Rectal smooth muscle tissue (tissue), 1 donor: ENCODE results near the gene ERAP2.
A peak's percentile ranks its signal among the peaks of the same experiment; 100 is the strongest.
"Not testable (repeated sequence)": the region's sequence is repeated elsewhere in the genome, so short reads cannot be mapped to it uniquely, and the experiment has no call there.

Experiments used
- H3K27ac ChIP-seq: one replicate; pipeline ENCODE4 v1.7.0; 2013; ENCODE audit warnings: low read depth, low read length, inconsistent platforms
- H3K27me3 ChIP-seq: one replicate; pipeline ENCODE4 v1.7.0; 2013; ENCODE audit warnings: low read length; ENCODE audit not compliant: control insufficient read depth, insufficient read depth
- H3K36me3 ChIP-seq: one replicate; pipeline ENCODE4 v1.7.0; 2013; ENCODE audit warnings: low read length; ENCODE audit not compliant: control insufficient read depth, insufficient read depth
- H3K4me1 ChIP-seq: one replicate; pipeline ENCODE4 v1.7.0; 2013; ENCODE audit warnings: low read length; ENCODE audit not compliant: control insufficient read depth, insufficient read depth
- H3K4me3 ChIP-seq: one replicate; pipeline ENCODE4 v1.7.0; 2013; ENCODE audit warnings: low read length
- H3K9ac ChIP-seq: one replicate; pipeline ENCODE4 v1.7.0; 2013; ENCODE audit warnings: low read length

ERAP2 gene

DNA sequence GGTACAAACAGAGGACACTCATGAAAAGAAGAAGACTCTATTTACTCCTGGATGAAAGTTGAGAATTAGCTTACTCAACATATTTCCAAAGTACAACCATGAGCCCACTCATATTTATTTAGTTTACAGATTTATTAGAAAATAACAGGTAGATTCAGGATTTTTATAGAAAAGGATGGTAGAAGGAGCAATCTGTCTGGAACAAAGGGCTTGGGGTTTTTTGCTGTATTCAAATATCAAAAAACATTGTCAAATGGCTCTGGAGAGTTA lies 7.0 kb upstream of the ERAP2 start:
- Histone ChIP-seq H3K27me3 (no peaks in the 10 kb centered on the region), H3K9ac (no peak overlapping the region), H3K36me3 (no peaks in the 10 kb centered on the region), H3K4me1 (no peaks in the 10 kb centered on the region), H3K27ac (no peak overlapping the region), H3K4me3 (no peak overlapping the region)

DNA sequence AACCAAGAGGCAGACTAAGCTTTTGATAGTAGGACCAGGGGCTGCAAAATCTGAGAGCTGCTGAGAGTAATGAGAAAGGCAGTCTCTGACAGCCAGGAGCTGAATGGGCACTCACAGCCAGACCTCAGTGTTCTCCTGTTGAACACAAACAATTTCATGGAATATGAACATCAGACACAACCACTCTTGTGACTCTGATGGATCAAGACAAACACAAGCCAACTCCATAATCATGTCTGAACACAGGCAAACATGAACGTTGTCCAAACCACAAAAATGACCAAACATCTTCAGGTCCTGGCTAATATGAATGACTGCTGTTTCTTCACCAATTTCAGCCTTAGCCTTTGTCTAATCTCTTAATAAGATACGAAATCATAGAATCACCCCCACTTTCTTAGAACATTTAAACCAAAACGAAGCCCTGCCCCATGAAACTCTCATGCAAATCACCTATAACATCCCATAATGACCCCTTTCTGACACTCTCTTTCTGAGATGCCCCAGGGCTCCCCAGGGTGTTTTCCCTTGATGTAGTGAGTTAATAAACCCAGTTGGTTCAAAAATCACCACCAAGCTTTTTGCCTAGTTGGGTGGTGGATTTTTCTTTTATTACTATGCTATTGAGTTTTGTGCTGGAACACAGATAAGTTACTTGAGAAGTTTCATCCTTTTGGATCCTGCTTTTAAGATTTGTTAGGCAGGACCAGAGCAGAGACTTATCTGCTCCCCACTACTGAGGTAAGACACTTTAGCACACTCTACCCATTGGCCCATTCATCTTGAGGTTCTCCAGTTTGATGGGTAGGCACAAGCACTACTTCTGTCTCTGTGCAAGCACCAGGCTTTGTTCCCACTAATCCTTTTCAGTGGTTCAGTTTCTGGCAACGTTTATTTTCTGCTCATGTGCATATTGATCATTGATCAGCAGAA lies 5.9 kb upstream of the ERAP2 start:
- Histone ChIP-seq H3K27me3 (no peaks in the 10 kb centered on the region), H3K27ac (no peak overlapping the region), H3K36me3 (no peaks in the 10 kb centered on the region), H3K9ac (no peak overlapping the region), H3K4me3 (no peak overlapping the region), H3K4me1 (no peaks in the 10 kb centered on the region)

GRCh38 chr5:96871027-96871399 lies 5.3 kb upstream of the ERAP2 start:
- Histone ChIP-seq H3K9ac (no peak overlapping the region), H3K27me3 (no peaks in the 10 kb centered on the region), H3K36me3 (no peaks in the 10 kb centered on the region), H3K4me1 (no peaks in the 10 kb centered on the region), H3K4me3 (no peak overlapping the region), H3K27ac (no peak overlapping the region)

- H3K9ac ChIP-seq = no peak overlapping the region
- H3K4me3 ChIP-seq = no peak overlapping the region
- no peaks in the 10 kb centered on the region for H3K4me1 ChIP-seq
- H3K27me3 ChIP-seq = no peaks in the 10 kb centered on the region
- no peak overlapping the region for H3K27ac ChIP-seq
- no peaks in the 10 kb centered on the region for H3K36me3 ChIP-seq
These were observed 4.6 kb upstream of the ERAP2 start for GRCh38 chr5:96871686-96872085.

DNA sequence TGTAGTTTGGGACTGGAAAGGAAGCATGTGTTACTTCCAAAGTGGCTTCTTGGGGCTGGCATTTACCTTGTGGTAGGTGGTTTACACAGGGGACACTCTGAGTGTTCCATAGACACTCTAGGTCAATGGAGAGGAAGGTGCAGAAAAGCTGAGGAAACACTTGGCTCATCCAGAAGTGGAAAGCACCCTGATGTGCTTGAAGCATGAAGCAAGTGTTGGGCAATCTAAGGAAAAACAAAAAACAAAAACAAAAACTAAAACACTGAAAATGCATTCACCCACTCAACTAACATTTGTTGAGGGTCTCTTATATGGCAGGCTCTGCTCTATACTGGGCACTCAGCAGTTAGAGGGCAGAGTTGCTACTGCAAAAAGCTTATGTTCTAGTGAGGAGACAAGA lies 2.9 kb upstream of the ERAP2 start:
- Histone ChIP-seq H3K9ac (no peak overlapping the region), H3K27me3 (no peaks in the 10 kb centered on the region), H3K36me3 (no peaks in the 10 kb centered on the region), H3K4me1 (peaks cover 4% of the 10 kb centered on the region), H3K27ac (no peak overlapping the region), H3K4me3 (no peak overlapping the region)

- Histone ChIP-seq H3K4me3 (no peak overlapping the region), H3K4me1 (peaks cover 4% of the 10 kb centered on the region), H3K36me3 (no peaks in the 10 kb centered on the region), H3K27me3 (no peaks in the 10 kb centered on the region), H3K9ac (no peak overlapping the region), H3K27ac (no peak overlapping the region)
These were observed 1.7 kb upstream of the ERAP2 start for GRCh38 chr5:96874631-96875030.

DNA sequence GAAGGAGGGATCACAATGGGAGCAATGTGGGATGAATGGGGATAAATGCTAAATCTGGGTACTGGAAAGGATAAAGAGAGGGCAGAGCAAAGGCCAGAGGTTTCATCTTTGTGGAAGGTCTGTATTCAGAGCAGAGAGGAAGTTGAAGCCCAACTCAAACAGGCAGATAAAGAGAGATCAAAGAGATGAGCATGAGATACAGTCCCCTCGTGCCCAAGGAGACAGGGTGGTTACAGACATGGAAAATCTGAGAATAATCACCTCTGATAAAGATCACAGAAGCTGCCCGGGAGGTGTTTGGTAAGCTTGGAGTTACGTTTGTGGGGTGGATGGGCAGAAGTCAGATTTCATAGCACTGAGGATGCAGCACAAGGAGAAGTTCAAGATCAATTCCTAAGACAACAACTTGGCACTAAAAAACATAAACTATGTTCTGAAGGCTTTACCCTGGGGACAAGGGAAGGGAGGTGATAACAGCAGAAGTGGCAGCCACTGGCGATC lies 459 bp upstream of the ERAP2 start:
- Histone ChIP-seq H3K4me3 (peak overlapping the region; percentile 69), H3K27me3 (no peaks in the 10 kb centered on the region), H3K27ac (peak overlapping the region; percentile 60), H3K36me3 (no peaks in the 10 kb centered on the region), H3K9ac (peak overlapping the region; percentile 3), H3K4me1 (peaks cover 4% of the 10 kb centered on the region)

GRCh38 chr5:96876977-96877469 lies 723 bp downstream of the ERAP2 start:
- not testable (repeated sequence) for H3K36me3 ChIP-seq, H3K9ac ChIP-seq, H3K27ac ChIP-seq, H3K27me3 ChIP-seq, H3K4me1 ChIP-seq
- peak overlapping the region; percentile 69 for H3K4me3 ChIP-seq

DNA sequence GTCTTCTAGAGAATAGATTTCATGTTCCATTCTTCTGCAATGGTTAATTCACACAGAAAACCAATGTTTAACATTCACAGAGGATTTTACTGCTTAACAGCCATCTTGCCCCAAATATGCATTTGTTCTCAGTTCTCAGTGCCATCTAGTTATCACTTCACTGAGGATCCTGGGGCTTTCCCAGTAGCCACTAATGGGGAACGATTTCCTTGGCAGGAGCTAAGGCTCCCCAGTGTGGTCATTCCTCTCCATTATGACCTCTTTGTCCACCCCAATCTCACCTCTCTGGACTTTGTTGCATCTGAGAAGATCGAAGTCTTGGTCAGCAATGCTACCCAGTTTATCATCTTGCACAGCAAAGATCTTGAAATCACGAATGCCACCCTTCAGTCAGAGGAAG lies 3.4 kb downstream of the ERAP2 start:
- H3K9ac ChIP-seq = no peak overlapping the region
- peaks cover 4% of the 10 kb centered on the region for H3K4me1 ChIP-seq
- peaks cover 3% of the 10 kb centered on the region for H3K36me3 ChIP-seq
- H3K4me3 ChIP-seq = no peak overlapping the region
- H3K27ac ChIP-seq = no peak overlapping the region
- H3K27me3 ChIP-seq = no peaks in the 10 kb centered on the region

GRCh38 chr5:96880444-96881164 lies 4.3 kb downstream of the ERAP2 start:
- Histone ChIP-seq H3K36me3 (peaks cover 6% of the 10 kb centered on the region), H3K27me3 (no peaks in the 10 kb centered on the region), H3K9ac (no peak overlapping the region), H3K4me3 (no peak overlapping the region), H3K27ac (no peak overlapping the region), H3K4me1 (peaks cover 4% of the 10 kb centered on the region)

- Histone ChIP-seq H3K4me1 (peaks cover 4% of the 10 kb centered on the region), H3K27ac (no peak overlapping the region), H3K4me3 (no peak overlapping the region), H3K9ac (no peak overlapping the region), H3K27me3 (no peaks in the 10 kb centered on the region), H3K36me3 (peaks cover 6% of the 10 kb centered on the region)
These were observed 5.3 kb downstream of the ERAP2 start for GRCh38 chr5:96881511-96882115.

- Histone ChIP-seq H3K36me3 (peaks cover 6% of the 10 kb centered on the region), H3K9ac (no peak overlapping the region), H3K27ac (no peak overlapping the region), H3K4me1 (no peaks in the 10 kb centered on the region), H3K27me3 (no peaks in the 10 kb centered on the region), H3K4me3 (no peak overlapping the region)
These were observed 7.6 kb downstream of the ERAP2 start for GRCh38 chr5:96883871-96884270.
